HUDEP-2 (cell line): ENCODE results near the gene GPR139.
A peak's percentile ranks its signal among the peaks of the same experiment; 100 is the strongest.

ENCODE experiments used
- DNase-seq, 76 experiments: peaks; one replicate each; lab custom pipeline; 2025; ENCODE audit not compliant: unreplicated experiment in 76 of 76; lab: John Stamatoyannopoulos, UW

Gene GPR139

DNA sequence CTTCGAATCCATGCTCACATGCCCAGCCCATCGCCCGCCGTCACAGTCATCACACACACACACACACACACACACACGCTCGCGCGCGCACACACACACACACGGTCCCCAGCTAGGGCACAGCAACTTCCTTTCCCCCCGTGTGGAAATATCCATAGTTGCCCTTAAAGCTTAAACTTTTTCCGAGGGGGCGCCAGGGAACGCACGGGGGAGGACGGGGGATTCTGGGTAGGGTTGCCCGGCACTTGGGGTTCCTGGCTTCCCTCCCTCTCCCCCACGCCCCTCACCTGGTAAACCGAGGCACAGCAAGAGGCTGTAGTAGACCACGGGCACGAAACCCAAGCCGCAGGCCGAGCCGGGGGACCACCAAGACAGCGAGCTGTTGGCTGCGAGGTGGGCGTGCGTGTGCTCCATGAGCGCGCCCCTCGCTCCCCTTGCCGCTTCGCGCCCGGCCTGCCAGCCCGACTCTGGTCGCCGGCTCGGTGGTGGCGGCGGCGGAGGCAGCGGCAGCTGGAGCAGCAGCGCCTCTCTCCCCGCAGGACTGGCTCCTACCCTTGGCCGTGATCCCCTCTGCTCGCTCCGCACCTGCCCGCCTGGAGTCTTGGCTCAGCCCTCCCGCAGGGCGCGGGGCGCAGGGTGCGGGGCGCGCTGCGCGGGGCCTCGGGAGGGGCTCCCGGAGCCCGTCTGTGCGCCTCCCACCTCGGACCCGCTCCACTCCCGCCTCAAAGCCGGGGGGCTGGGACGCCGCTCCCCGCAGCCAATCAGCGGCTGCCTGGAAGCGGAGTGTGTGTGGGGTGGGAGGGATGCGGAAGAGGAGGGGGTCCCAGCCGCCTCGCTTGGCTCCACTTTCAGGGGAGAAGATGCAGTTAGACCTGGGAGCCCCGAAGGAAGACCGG, at the start of gene GPR139:
GPR139 (minus strand) TSS at position 688 of the 896 bp plus-strand sequence; CDS start at position 414, 274 bp downstream.
- no peak for DNase-seq

GRCh38 chr16:20122011-20122410, 48.3 kb upstream of the GPR139 start:
- DNase-seq, result no peak

DNA sequence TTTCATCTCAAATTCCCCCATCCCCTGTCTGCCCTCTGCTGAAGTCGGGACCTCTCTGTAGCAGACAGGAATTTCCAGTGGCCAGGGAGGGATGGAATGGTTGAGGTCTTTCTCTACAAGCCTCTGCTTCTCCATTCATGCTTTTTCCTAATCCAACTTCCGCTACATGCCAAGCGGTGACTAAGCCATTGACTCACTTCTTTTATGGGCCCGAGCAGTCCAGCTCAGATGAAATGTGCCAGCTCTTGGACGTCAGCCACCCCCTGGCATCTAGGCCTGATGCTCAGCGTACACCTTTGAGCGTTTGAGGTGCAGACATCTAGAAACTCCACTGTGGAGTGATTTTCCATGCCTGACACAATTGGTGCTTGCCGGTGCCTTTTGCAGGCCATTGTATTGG, 40.7 kb upstream of the GPR139 start:
- DNase-seq, result no peak

DNA sequence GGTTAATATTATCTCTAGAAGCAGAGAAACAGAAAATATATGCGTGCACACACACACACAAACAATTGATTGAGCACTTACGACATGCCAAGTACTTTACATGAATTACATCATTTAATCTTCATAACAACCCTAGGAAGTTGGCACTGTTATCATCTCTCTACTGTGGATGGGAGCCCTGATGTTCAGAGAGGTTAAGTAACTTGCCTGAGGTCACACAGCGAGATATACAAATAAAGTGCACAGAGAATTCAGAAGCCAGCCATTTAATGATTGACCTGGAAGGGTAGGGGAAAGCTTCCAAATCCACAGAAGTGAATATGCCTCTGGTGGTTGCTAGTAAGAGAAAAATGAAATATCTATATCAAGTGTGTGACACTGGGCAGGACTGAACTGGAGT, 37.5 kb upstream of the GPR139 start:
- DNase-seq, result no peak

GRCh38 chr16:20107083-20107482, 33.4 kb upstream of the GPR139 start:
- DNase-seq, result no peak

GRCh38 chr16:20104563-20105183, 31.0 kb upstream of the GPR139 start:
- DNase-seq, result no peak

GRCh38 chr16:20102521-20102920, 28.8 kb upstream of the GPR139 start:
- no peak for DNase-seq

- DNase-seq, result no peak
Observed at GRCh38 chr16:20102021-20102420, 28.3 kb upstream of the GPR139 start.

DNA sequence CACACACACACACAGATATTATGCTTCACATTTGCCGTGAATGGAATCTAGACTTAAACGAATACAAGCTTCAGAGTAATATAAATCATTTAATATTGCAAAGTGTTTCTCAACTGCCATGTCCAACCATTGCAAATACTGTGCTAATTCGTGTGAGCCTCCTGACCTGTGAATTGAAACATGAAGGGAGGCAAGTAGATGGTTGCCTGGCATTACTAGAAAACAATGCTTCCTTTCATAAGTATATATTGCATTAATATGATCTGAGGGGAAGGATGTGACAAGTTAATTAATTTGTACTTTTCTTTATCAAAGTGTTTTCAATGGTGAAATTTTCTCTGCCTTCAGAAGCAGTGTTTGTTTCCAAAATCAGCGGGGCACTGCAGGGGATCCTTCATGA, 25.7 kb upstream of the GPR139 start:
- no peak for DNase-seq

- no peak for DNase-seq
Observed at GRCh38 chr16:20094157-20094556, 20.5 kb upstream of the GPR139 start.

DNA sequence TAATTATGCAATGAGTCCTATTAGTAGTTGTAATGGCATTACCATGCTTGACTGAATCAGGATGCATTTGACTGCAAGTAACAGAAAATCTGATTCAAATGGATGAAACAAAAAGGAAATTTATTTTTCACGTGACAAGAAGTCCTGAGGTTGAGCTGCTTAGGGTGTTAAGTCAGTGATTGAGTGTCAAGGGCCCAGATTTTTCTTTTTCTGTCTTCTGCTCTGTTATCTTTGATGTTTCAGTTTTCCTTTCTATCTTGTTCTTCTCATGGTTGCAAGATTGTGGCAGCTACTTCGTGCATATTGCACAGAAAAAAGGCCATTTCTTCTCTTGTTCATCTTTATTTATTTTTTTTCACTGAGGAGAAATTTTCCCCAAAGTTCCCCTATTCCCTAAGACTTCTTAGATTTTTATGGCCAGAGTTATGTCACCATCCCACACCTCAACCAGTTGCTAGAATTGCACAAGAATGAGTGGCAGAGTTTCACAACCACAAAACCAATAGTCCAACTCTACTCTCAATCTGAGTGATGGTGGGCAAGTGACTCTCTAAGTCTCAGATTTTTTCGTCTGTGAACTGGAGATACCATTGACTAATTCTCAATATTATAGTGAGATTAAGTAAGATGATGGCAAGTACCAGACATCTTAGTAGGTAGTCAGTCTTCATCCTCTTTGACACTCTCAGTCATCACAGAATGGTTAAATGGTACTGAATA, 15.7 kb upstream of the GPR139 start:
- DNase-seq, result no peak

DNA sequence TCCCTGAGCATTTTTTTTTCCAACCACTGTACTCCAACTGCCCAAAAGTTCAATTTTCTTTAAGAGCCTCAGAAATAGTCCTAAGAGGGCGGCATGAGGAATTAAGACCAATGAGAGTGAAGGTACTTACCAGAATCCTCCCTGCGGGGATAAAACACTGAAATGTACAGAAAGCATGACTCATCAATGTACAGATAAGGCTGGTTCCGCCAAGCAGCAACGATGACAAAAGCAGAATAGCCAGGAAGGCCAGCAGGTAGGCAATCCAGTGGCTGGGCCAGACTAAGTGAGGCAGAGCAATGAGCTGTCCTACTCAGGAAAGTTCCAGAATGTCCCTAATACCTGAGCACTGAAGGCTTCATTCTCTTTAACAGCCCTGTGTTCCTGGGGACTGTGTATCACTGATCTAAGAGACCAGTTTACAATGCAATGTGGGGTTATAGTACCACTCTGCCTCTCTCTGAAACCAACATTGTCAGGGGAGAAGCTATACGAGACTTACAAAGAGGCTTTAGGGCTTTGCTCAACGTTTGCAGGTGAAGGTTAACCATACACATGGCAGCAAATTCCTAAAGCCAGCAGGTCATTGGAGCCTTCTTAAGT, 11.0 kb upstream of the GPR139 start:
- DNase-seq, result peak in 18 of 76 experiments; percentile 2 to 52 (median 20)

DNA sequence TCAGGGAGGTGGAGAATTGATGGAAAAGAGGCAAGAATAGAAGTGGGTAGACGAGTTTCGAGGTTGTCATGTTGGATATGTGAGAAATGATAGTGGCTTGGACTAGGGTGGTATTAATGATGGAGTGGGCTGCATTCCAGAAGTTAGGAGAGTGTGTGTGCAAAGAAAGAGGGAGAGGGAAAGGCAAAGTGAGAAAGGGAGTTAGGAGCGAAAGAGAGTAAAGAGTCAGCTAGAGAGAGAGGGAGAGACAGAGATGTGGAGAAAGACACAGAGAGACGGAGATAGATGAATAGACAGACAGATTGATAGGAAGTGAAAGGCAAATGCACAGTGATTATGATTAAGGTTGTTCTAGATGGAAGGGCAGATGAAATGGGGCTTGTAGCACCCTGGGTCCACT, 5.4 kb upstream of the GPR139 start:
- no peak for DNase-seq

DNA sequence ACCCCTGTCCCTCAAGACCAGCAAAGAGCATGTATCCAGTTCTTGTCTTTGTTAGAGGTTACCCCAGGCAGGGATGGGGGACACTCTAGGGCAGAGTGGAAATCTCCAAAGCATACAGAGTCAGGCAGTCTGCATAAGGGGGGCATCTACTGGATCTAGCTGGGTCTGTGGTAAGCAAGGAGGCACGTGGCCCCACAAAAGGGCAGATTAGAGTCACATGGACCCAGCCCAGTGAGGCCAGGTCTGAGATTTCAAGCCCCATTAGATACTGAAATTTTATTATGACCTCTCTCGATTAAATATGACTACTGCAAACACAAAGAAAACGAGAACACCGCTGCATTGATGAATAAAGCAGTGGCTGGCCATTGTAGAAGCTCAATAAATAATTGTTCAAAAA, 1.6 kb upstream of the GPR139 start:
- no peak for DNase-seq

- no peak for DNase-seq
Observed at GRCh38 chr16:20074099-20074991, 655 bp upstream of the GPR139 start.

- DNase-seq, result no peak
Observed at GRCh38 chr16:20072874-20073202, 852 bp downstream of the GPR139 start.

- DNase-seq, result no peak
Observed at GRCh38 chr16:20072146-20072873, 1.4 kb downstream of the GPR139 start.

DNA sequence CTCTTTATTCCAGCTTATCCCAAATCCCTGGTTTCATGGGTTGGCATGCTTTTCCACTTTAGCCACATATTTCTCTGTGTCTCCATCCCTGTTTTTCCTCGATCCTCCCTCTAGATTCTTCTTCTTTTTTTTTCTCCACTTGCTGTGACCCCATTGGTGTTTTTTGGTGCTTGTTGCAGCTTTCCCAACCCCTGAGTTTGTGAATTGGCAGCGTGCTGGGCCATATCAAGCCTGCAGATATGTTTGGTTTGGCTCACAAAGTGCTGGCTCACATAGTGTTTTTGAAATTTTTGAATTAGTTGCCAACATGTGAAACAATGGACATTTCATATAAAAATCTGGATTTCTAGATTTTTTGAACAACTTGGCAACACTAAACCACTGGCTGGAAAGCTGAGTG, 8.8 kb downstream of the GPR139 start:
- no peak for DNase-seq

DNA sequence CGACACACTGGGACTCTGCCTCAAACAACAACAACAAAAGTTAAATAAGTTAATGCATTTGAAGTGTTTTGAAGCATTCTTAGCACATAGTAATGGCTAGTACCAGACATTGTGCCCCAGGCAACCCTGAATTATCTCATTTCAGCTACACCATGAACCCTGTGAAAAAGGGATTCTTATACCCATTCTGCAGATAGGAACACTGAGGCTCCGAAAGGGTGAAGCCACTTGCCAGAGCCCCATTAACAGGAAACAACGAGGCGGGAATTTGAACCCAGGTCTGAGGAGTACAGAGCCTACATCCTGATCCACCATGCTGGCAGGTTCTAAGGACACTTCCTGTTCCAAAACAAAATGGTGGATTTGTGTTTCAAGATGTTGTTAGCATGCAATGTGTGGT, 9.2 kb downstream of the GPR139 start:
- DNase-seq, result no peak

DNA sequence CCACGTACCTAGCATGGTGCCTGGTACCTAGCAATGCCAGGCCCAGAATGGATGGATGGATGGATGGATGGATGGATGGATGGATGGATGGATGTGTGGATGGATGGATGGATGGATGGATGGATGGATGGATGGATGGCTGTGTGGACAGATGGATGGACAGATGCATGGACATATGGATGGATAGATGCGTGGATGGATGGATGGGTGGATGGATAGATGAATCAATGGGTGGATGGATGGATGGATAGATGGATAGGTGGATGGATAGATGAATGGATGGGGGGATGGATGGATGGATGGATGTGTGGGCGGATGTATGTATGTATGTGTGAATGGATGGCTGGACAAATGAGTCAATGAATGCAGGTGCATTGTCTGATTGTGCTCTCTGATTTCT, 12.6 kb downstream of the GPR139 start:
- no peak for DNase-seq
